GM23248 (cell line): ENCODE data around the gene MYO10. TPM values are rescaled to one million over a fixed set of nuclear protein-coding genes. Genes with fewer than 3 reads are reported as not detected.

Source experiments
- DNase-seq: peaks from one replicate; pipeline ENCODE4 v3.0.0-alpha.2; 2015
- H2AFZ ChIP-seq: fragments of 200-600 bp; sonication (generic); 2 replicates; pipeline ENCODE4 v1.6.1; 2016; ENCODE audit warnings: antibody characterized with exemption
- H3F3A ChIP-seq: fragments of 200-600 bp; sonication (generic); 2 replicates; pipeline ENCODE4 v1.6.1; 2016; ENCODE audit warnings: mild to moderate bottlenecking, antibody characterized with exemption, mixed run types; ENCODE audit not compliant: insufficient read depth
- H3K27ac ChIP-seq: fragments of 200-600 bp; sonication (generic); 2 replicates; pipeline ENCODE4 v1.5.1; 2016; ENCODE audit warnings: mild to moderate bottlenecking
- H3K27me3 ChIP-seq: fragments of 200-600 bp; sonication (generic); replicated peaks from 2 replicates; pipeline ENCODE4 v1.6.1; 2016; ENCODE audit warnings: mild to moderate bottlenecking; ENCODE audit not compliant: insufficient read depth
- H3K36me3 ChIP-seq: fragments of 200-600 bp; sonication (generic); 2 replicates; pipeline ENCODE4 v1.6.1; 2016; ENCODE audit warnings: low read depth, mild to moderate bottlenecking
- H3K4me1 ChIP-seq: fragments of 200-600 bp; sonication (generic); 2 replicates; pipeline ENCODE4 v1.6.1; 2016; ENCODE audit warnings: mild to moderate bottlenecking; ENCODE audit not compliant: insufficient read depth
- H3K4me2 ChIP-seq: fragments of 200-600 bp; sonication (generic); one replicate; pipeline ENCODE4 v1.6.1; 2016; ENCODE audit warnings: mild to moderate bottlenecking; ENCODE audit not compliant: unreplicated experiment
- H3K4me3 ChIP-seq: fragments of 200-600 bp; sonication (generic); 2 replicates; pipeline ENCODE4 v1.5.1; 2016; ENCODE audit warnings: mild to moderate bottlenecking
- H3K79me2 ChIP-seq: fragments of 200-600 bp; sonication (generic); 2 replicates; pipeline ENCODE4 v1.6.1; 2016; ENCODE audit warnings: mild to moderate bottlenecking; ENCODE audit not compliant: insufficient read depth
- H3K9ac ChIP-seq: fragments of 200-600 bp; sonication (generic); 2 replicates; pipeline ENCODE4 v1.6.1; 2016; ENCODE audit warnings: mild to moderate bottlenecking
- H3K9me2 ChIP-seq: fragments of 200-600 bp; sonication (generic); 2 replicates; pipeline ENCODE4 v1.6.1; 2016; ENCODE audit warnings: mixed run types, mild to moderate bottlenecking, moderate library complexity; ENCODE audit not compliant: insufficient read depth
- H3K9me3 ChIP-seq: fragments of 200-600 bp; sonication (generic); one replicate; pipeline ENCODE4 v1.6.1; 2017; ENCODE audit warnings: low read depth
- H4K20me1 ChIP-seq: fragments of 200-600 bp; sonication (generic); 2 replicates; pipeline ENCODE4 v1.6.0; 2016; ENCODE audit not compliant: insufficient read depth
- EZH2 ChIP-seq: fragments of 200-600 bp; sonication (generic); IDR thresholded peaks from 2 replicates; pipeline ENCODE4 v1.6.1; 2018; ENCODE audit warnings: antibody characterized with exemption, mild to moderate bottlenecking; ENCODE audit not compliant: insufficient read depth, poor library complexity, severe bottlenecking
- EZH2phosphoT487 ChIP-seq: fragments of 200-600 bp; sonication (generic); IDR thresholded peaks from 2 replicates; pipeline ENCODE4 v1.6.1; 2018; ENCODE audit warnings: antibody characterized with exemption, moderate library complexity, mild to moderate bottlenecking, low read depth; ENCODE audit not compliant: insufficient read depth
- WGBS, 2 experiments: methylation state at CpG; one replicate each; pipeline ENCODE4 v1.1.6; 2015 to 2017; ENCODE audit warnings: low lambda C conversion rate in 2 of 2, low coverage in 1 of 2; ENCODE audit errors: missing lambda C conversion rate in 2 of 2; 5-methylcytosine and 5-hydroxymethylcytosine counted together
- in situ Hi-C: fragments of 300-500 bp; cut with MboI; formaldehyde crosslinking; loops from 2 replicates; pipeline ENCODE4 v1.15.0; 2020
- polyA plus RNA-seq: library from polyadenylated mRNA; unstranded; fragments of >200 nt; fragmentation: Nextera tagmentation; extraction: Ambion mirVana; gene quantifications from 2 replicates; pipeline ENCODE4 v1.2.1, GENCODE V29; 2016
- total RNA-seq: library from RNA; depleted of rRNA; stranded (reverse); fragments of >200 nt; shearing (Covaris generic); gene quantifications from 2 replicates; pipeline ENCODE4 v1.2.3, GENCODE V29; 2014

Gene MYO10
- total and polyA plus RNA-seq, 2 experiments from 2014 or later: 43.2 to 47.0 TPM

- Histone ChIP-seq H3K4me3 (no peak overlapping the region), H3K27ac (no peak overlapping the region), H3K9me3 (no peaks in the 10 kb centered on the region), H3K4me2 (no peak overlapping the region), H3K9ac (no peak overlapping the region), H3K4me1 (no peaks in the 10 kb centered on the region), H2AFZ (no peak overlapping the region), H3F3A (no peaks in the 10 kb centered on the region), H4K20me1 (no peaks in the 10 kb centered on the region), H3K36me3 (no peaks in the 10 kb centered on the region), H3K27me3 (no peaks in the 10 kb centered on the region; the same call in 1 of the 2 replicates), H3K9me2 (no peaks in the 10 kb centered on the region), H3K79me2 (no peaks in the 10 kb centered on the region)
- 69 to 76% methylated on average over 11 of the region's 11 CpGs for WGBS, 2 experiments
- in situ Hi-C loops: no loop called here
- DNase-seq: no peak
- TF ChIP-seq EZH2 (no peak), EZH2phosphoT487 (no peak)
Observed at GRCh38 chr5:16644301-16644889, 291.7 kb downstream of the MYO10 start.

- DNase-seq: no peak
- in situ Hi-C loops: no loop called here
- Histone ChIP-seq H3K9me3 (no peaks in the 10 kb centered on the region), H3K9me2 (no peaks in the 10 kb centered on the region), H3K27me3 (no peaks in the 10 kb centered on the region; the same call in 1 of the 2 replicates), H3K4me1 (no peaks in the 10 kb centered on the region), H3K4me2 (no peak overlapping the region), H3K36me3 (no peaks in the 10 kb centered on the region), H3K27ac (no peak overlapping the region), H3F3A (no peaks in the 10 kb centered on the region), H4K20me1 (no peaks in the 10 kb centered on the region), H3K4me3 (no peak overlapping the region), H3K9ac (no peak overlapping the region), H3K79me2 (no peaks in the 10 kb centered on the region), H2AFZ (no peak overlapping the region)
- 52 to 66% methylated on average over 2 of the region's 2 CpGs for WGBS, 2 experiments
- TF ChIP-seq EZH2phosphoT487 (no peak), EZH2 (no peak)
Observed at GRCh38 chr5:16642867-16643266, 293.2 kb downstream of the MYO10 start.

DNA sequence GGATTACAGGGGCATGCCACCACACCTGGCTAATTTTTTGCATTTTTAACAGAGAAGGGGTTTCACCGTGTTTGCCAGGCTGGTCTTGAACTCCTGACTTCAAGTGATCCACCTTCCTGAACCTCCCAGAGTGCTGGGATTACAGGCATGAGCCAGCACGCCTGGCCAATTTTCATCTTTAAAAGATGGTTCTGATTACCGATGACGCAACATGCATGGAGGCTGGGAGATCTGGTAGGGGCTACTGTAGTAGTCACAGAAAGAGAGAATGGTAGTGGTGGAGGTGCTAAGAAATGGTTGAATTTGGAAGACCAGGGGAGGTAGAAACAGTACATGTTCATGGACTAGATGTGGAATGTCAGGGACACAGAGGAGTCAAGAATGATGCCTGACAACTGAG, 296.9 kb downstream of the MYO10 start:
- Histone ChIP-seq H3K9ac (no peak overlapping the region), H3K4me2 (no peak overlapping the region), H3K4me1 (no peaks in the 10 kb centered on the region), H3K27ac (no peak overlapping the region), H3K9me3 (no peaks in the 10 kb centered on the region), H3K9me2 (no peaks in the 10 kb centered on the region), H3K36me3 (no peaks in the 10 kb centered on the region), H2AFZ (no peak overlapping the region), H3F3A (no peaks in the 10 kb centered on the region), H3K27me3 (no peaks in the 10 kb centered on the region; the same call in 1 of the 2 replicates), H3K4me3 (no peak overlapping the region), H4K20me1 (no peaks in the 10 kb centered on the region), H3K79me2 (no peaks in the 10 kb centered on the region)
- in situ Hi-C loops: no loop called here
- no peak for TF ChIP-seq EZH2phosphoT487
- DNase-seq: no peak
- WGBS, 2 experiments: 37 to 49% methylated on average over 4 of the region's 4 CpGs

GRCh38 chr5:16628376-16628775, 307.7 kb downstream of the MYO10 start:
- WGBS, 2 experiments: 66 to 74% methylated on average over 3 of the region's 3 CpGs

More at GRCh38 chr5:16628376-16628775, 307.7 kb downstream of the MYO10 start:
- Histone ChIP-seq H3K9me2 (no peaks in the 10 kb centered on the region), H4K20me1 (no peaks in the 10 kb centered on the region), H3F3A (no peaks in the 10 kb centered on the region), H3K4me2 (no peak overlapping the region), H3K79me2 (no peaks in the 10 kb centered on the region), H2AFZ (no peak overlapping the region), H3K27me3 (peaks cover 27% of the 10 kb centered on the region), H3K27ac (no peak overlapping the region), H3K4me3 (no peak overlapping the region), H3K9me3 (no peaks in the 10 kb centered on the region), H3K4me1 (no peaks in the 10 kb centered on the region), H3K36me3 (no peaks in the 10 kb centered on the region), H3K9ac (no peak overlapping the region)
- in situ Hi-C loops: no loop called here
- TF ChIP-seq EZH2 (no peak), EZH2phosphoT487 (no peak)
- DNase-seq: no peak
